ENCODE data around the gene LYPD6B. TPM values are rescaled to one million over a fixed set of nuclear protein-coding genes. Genes with fewer than 3 reads are reported as not detected.

The LYPD6B gene
- total RNA-seq, 1 experiment from 2014 or later: 2.0 TPM

- H2AFZ ChIP-seq (ENCODE audit: low read length): no peak overlapping the region
- no peak overlapping the region for H3K4me2 ChIP-seq (ENCODE audit: low read length)
- no peaks in the 10 kb centered on the region for H3K9me3 ChIP-seq (ENCODE audit: low read length)
- intact Hi-C loops (cut with micrococcal nuclease): no loop called here
- no peaks in the 10 kb centered on the region for H3K9me2 ChIP-seq (replicated peaks; ENCODE audit: low read length)
- H3K36me3 ChIP-seq (ENCODE audit: low read depth, low read length): no peaks in the 10 kb centered on the region
- DNase-seq (no peak), ATAC-seq (no peak)
- no peak for TF ChIP-seq CTCF (conservative IDR thresholded peaks at IDR 0.05; ENCODE audit: low read depth, low read length)
- TF ChIP-seq EZH2phosphoT487 (IDR thresholded peaks at IDR 0.05; ENCODE audit: borderline replicate concordance, low read length): no peak
- TF ChIP-seq EZH2 (IDR thresholded peaks at IDR 0.05; ENCODE audit: low read length, unreplicated experiment): no peak
- H3K4me1 ChIP-seq (ENCODE audit: insufficient read depth, low read length): no peaks in the 10 kb centered on the region
- no peaks in the 10 kb centered on the region for H3F3A ChIP-seq (ENCODE audit: low read length, unreplicated experiment)
- no peaks in the 10 kb centered on the region for H3K79me2 ChIP-seq (ENCODE audit: low read length)
- no peak overlapping the region for H3K27ac ChIP-seq (ENCODE audit: low read length)
- POLR2A ChIA-PET (ENCODE audit: unreplicated experiment): no interaction called here
- CTCF ChIA-PET: no interaction called here
- H3K9ac ChIP-seq (ENCODE audit: low read length): no peak overlapping the region
- H4K20me1 ChIP-seq (ENCODE audit: low read length): no peaks in the 10 kb centered on the region
- BruUV-seq (replicated peaks): no TSS peak
- H3K27me3 ChIP-seq (ENCODE audit: low read length): no peaks in the 10 kb centered on the region
- H3K4me3 ChIP-seq (ENCODE audit: low read length): no peak overlapping the region
Observed at GRCh38 chr2:149015501-149015900, 23.0 kb upstream of the LYPD6B start.

GRCh38 chr2:149015926-149016563 lies 22.5 kb upstream of the LYPD6B start:
- no peaks in the 10 kb centered on the region for H3K9me2 ChIP-seq (replicated peaks; ENCODE audit: low read length)
- no peak for ATAC-seq
- no peak overlapping the region for H3K27ac ChIP-seq (ENCODE audit: low read length)
- H3K36me3 ChIP-seq (ENCODE audit: low read depth, low read length): no peaks in the 10 kb centered on the region
- no peak overlapping the region for H3K4me2 ChIP-seq (ENCODE audit: low read length)
- no peaks in the 10 kb centered on the region for H3K27me3 ChIP-seq (ENCODE audit: low read length)
- ChIA-PET POLR2A (ENCODE audit: unreplicated experiment) (no interaction called here), CTCF (interaction anchor here (1.2 kb wide), 1 partner anchor 558 kb away, joined by 6 read pairs; no protein-coding TSS in a partner anchor)
- H3F3A ChIP-seq (ENCODE audit: low read length, unreplicated experiment): no peaks in the 10 kb centered on the region
- no peaks in the 10 kb centered on the region for H4K20me1 ChIP-seq (ENCODE audit: low read length)
- H3K79me2 ChIP-seq (ENCODE audit: low read length): no peaks in the 10 kb centered on the region
- H3K9me3 ChIP-seq (ENCODE audit: low read length): no peaks in the 10 kb centered on the region
- BruUV-seq (replicated peaks): no TSS peak
- TF ChIP-seq EZH2 (IDR thresholded peaks at IDR 0.05; ENCODE audit: low read length, unreplicated experiment) (no peak), EZH2phosphoT487 (IDR thresholded peaks at IDR 0.05; ENCODE audit: borderline replicate concordance, low read length) (no peak), CTCF (conservative IDR thresholded peaks at IDR 0.05; ENCODE audit: low read depth, low read length) (no peak)
- intact Hi-C loops (cut with micrococcal nuclease): no loop called here
- H3K4me1 ChIP-seq (ENCODE audit: insufficient read depth, low read length): no peaks in the 10 kb centered on the region
- no peak for DNase-seq
- no peak overlapping the region for H2AFZ ChIP-seq (ENCODE audit: low read length)
- H3K9ac ChIP-seq (ENCODE audit: low read length): no peak overlapping the region
- no peak overlapping the region for H3K4me3 ChIP-seq (ENCODE audit: low read length)

All from PC-3 (cell line).